Measurements from ENCODE around the gene PHETA2.

GRCh38 chr22:42073621-42074041 is 417 bp upstream of the PHETA2 start:
- no peak for TF ChIP-seq CTCF (IDR thresholded peaks at IDR 0.05; ENCODE audit: insufficient read depth, low read length, poor library complexity, severe bottlenecking)
- no peak for TF ChIP-seq EZH2phosphoT487 (conservative IDR thresholded peaks at IDR 0.05; ENCODE audit: low read length)
